GM13977 (cell line): ENCODE results near the gene TEKT4.
"Not testable (repeated sequence)": the region's sequence is repeated elsewhere in the genome, so short reads cannot be mapped to it uniquely, and the experiment has no call there.

Experiments
- DNase-seq: peaks from one replicate; pipeline ENCODE4 v3.0.0; 2012; ENCODE audit warnings: low spot score
- in situ Hi-C: fragments of 300-500 bp; cut with MboI; formaldehyde crosslinking; loops from one replicate; pipeline ENCODE4 v1.12.0; 2022; ENCODE audit warnings: low sequenced_read_pairs, low pct_unique_long_range_greater_than_20kb, mixed read lengths, inconsistent platforms; ENCODE audit not compliant: unreplicated experiment
- TF ChIP-seq, protein P1 (sequence below): IDR thresholded peaks from 2 replicates; pipeline ENCODE4 v1.5.1; 2012; ENCODE audit warnings: mild to moderate bottlenecking, control low read depth; ENCODE audit not compliant: insufficient read depth; ENCODE audit errors: extremely low read depth, missing control alignments

TEKT4 gene, protein sequence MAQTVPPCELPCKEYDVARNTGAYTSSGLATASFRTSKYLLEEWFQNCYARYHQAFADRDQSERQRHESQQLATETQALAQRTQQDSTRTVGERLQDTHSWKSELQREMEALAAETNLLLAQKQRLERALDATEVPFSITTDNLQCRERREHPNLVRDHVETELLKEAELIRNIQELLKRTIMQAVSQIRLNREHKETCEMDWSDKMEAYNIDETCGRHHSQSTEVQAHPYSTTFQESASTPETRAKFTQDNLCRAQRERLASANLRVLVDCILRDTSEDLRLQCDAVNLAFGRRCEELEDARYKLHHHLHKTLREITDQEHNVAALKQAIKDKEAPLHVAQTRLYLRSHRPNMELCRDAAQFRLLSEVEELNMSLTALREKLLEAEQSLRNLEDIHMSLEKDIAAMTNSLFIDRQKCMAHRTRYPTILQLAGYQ

GRCh38 chr2:94871226-94872087 is at the start of gene TEKT4:
TEKT4 (plus strand) TSS chr2:94871430; CDS start chr2:94871580, 150 bp downstream.
- in situ Hi-C loops: no loop called here
- TF ChIP-seq, protein P1, sequence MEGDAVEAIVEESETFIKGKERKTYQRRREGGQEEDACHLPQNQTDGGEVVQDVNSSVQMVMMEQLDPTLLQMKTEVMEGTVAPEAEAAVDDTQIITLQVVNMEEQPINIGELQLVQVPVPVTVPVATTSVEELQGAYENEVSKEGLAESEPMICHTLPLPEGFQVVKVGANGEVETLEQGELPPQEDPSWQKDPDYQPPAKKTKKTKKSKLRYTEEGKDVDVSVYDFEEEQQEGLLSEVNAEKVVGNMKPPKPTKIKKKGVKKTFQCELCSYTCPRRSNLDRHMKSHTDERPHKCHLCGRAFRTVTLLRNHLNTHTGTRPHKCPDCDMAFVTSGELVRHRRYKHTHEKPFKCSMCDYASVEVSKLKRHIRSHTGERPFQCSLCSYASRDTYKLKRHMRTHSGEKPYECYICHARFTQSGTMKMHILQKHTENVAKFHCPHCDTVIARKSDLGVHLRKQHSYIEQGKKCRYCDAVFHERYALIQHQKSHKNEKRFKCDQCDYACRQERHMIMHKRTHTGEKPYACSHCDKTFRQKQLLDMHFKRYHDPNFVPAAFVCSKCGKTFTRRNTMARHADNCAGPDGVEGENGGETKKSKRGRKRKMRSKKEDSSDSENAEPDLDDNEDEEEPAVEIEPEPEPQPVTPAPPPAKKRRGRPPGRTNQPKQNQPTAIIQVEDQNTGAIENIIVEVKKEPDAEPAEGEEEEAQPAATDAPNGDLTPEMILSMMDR: no peak
- no peak for DNase-seq

DNA sequence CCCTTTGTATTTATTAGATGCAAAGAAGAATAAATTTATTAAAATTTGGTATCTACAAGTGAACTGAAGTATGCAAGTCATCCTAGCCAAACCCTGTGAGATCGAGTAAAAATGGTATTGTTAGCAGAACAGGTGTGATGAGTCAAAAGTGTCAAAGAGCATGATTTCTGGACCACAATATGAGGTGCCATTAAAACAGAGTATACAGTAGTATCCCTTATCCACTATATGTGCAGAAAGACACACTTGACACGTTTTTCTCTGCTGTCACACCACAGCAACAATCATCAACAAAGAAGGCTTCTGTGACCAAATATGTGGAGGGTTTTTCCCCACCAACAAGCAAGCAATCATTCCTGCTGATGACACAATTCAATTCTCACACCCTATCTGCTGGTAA is 32.0 kb upstream of the TEKT4 start:
- DNase-seq, in situ Hi-C loops: not testable (repeated sequence)

DNA sequence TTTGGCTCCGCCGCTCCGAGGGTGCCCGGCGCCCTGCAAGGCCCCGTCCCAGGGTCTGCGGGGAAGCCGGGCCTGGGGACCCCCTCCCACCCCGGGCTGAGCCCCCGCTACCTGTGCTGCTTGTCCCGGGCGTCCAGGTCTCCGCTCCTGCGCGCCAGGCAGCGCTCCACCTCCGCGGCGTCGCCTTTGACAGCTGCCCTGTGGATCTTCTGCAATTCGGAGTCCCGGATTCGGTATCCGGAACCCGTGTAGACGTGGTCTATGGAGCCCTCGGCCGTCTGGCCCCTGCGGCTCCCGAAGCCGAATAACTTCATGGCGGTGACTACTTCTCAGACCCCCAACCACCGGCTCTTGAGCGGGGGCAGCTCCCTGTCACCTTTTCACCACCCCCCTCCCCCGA is 14.4 kb upstream of the TEKT4 start:
- in situ Hi-C loops: not testable (repeated sequence)

DNA sequence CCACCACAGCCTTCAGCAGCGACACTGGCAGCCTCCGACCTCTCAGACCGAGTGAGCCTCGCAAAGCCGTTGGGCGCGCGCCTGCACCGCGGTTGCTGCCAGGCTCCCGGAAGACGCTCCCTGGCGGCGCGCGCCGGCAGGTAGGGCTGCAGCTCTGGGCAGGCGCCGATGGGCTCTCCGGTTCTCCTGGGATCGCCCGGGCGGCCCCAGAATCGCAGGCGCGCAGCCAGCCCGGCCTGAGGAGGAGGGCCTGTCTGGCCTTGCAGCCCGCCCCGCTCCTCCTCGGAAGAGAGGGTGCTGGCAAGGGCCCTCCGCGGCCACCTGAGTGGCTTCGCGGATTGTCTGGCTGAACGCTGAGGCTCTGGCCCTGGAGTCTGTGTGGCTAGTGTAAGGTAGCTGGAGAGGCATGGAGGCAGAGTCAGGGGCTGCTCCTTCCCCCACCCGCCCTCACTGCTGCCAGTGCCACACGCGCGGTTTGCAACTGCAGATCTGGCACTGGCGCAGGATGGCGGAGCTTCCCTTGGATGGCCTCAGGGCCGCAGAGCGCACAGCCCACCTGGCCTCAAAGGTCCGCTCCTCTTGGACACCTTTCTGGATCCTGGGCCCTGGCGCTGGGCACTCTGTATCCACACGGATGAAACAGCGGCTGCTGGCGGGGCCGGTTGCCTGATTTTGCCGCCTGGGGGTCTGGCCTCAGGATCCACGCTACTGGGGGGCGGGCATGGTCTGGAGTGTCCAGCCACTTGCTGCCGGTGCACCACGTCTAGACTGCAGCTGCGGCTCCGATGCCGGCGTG is 13.7 kb upstream of the TEKT4 start:
- in situ Hi-C loops, DNase-seq: not testable (repeated sequence)

More for the DNA sequence above, 14.4 kb upstream of the TEKT4 start:
- not testable (repeated sequence) for DNase-seq

DNA sequence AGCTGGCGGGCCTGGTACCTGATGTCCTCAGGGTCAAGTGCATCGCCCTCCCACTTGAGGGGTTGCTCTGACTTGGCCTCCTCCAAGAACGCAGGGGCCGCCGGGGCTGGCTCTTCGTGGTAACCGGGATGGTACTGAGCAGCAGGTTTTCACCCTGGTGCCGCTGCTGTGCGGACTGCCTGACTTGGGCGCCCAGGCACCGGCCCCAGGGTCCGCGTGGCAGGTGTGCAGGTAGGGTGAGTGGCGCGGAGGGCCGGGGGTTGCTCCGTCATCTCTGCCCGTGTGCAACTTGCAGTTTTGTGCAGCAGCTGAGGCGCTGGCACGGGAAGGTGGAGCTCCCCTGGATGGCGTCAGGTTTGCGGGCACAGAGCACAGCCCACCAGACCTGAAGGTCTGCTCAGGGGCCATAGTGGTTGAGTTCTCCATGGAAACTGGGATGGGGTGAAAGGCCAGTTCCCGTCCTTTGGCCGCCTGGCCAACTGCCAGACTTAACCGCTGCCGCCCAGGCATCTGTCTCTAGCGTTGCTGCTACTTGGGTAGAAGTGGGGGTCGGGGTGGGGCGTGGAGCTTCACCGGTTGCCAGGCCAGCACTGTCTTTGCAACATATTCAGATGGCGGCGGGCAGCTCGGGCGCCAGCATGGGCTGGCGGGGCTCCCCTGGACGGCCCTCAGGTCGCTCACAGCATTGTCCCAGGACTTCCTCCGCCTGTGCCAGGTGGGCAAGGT is 12.9 kb upstream of the TEKT4 start:
- in situ Hi-C loops, DNase-seq: not testable (repeated sequence)

GRCh38 chr2:94861308-94862152 is 9.7 kb upstream of the TEKT4 start:
- no peak for DNase-seq
- in situ Hi-C loops: no loop called here
- TF ChIP-seq, protein P1: no peak

DNA sequence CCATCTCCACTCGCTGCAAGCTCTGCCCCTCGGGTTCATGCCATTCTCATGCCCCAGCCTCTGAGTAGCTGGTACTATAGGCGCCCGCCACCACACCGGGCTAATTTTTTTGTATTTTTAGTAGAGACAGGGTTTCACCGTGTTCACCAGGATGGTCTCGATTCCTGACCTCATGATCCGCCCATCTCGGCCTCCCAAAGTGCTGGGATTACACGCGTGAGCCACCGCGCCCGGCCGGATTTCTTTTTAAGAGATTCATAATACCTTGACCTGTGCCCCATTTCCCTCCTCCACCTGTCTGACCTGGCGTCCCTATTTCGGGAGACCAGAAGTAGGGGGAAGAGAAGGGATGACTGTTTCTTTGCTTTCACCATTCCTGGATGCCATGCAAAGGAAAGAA is 8.3 kb upstream of the TEKT4 start:
- DNase-seq, in situ Hi-C loops: not testable (repeated sequence)

DNA sequence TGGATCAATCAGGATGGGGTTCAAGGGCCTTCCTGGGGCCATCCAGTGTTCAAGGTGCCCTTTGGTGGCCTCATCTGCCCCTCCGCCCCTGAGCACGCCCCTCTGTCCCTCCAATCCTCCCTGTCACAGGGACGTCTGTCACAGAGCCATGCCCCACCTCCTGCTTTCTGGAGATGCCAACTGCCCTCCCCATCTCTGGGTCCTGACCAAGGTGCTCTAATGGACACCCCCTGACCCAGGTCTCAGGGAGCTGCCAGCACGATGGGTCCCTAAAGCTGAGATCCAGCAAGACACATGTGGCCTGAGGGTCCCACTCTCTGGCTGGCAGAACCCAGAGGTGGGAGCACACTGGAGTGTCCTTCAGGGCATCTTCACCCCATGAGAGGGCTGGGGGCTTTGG is 2.1 kb upstream of the TEKT4 start:
- no peak for DNase-seq
- TF ChIP-seq, protein P1: no peak
- in situ Hi-C loops: no loop called here
